DND-41 (cell line): Measurements from ENCODE around the gene TRAPPC14.

Experiments used
- EZH2 ChIP-seq: IDR thresholded peaks from 3 replicates; pipeline ENCODE4 v1.6.1; 2012; ENCODE audit warnings: borderline replicate concordance, low read depth, mild to moderate bottlenecking, moderate library complexity, low read length, inconsistent platforms; ENCODE audit not compliant: severe bottlenecking
- TF ChIP-seq, protein P1 (sequence below): IDR thresholded peaks from 2 replicates; pipeline ENCODE4 v1.5.1; 2012; ENCODE audit warnings: borderline replicate concordance, low read length, moderate library complexity, mild to moderate bottlenecking; ENCODE audit not compliant: poor library complexity, severe bottlenecking; ENCODE audit errors: extremely low read depth

DNA sequence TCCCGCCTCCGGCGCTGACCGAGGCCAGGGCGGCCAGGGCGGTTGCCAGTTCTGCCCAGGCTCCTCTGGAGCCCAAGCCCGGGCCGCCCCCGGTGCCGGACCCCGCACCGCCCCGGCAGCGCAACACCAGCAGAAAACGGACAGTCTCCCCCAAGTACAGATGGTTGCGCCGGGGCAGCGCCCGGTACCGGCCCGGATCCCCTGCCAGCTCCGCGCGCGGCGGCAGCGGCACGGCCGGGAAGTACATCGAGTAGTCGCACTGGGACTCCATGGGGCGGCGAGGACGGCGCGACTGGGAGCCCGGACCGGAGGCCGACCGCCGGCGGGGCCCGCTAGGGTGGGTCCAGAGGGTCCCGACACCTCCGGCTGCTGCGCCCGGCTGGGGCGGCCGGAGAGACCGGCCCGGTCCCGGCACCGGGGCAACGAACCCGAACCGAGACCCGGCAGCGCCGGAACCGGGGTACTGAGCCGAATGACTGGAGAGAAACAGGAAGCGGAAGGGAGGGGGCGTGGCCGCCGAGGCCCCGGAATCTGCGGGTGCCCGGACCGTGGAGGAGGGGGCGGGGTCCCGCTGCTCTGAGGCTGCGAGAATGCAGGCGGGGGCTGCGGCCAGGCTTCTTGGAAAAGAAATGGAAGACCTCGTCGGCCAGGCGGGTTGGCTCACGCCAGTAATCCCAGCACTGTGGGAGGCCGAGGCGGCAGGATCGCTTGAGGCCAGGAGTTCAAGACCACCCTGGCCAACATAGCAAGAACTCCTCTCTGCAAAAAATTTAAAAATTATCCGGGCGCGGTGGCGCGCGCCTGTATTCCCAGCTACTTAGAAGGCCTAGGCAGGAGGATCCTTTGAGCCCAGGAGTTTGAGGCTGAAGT lies at the start of gene TRAPPC14:
- TF ChIP-seq, protein P1, sequence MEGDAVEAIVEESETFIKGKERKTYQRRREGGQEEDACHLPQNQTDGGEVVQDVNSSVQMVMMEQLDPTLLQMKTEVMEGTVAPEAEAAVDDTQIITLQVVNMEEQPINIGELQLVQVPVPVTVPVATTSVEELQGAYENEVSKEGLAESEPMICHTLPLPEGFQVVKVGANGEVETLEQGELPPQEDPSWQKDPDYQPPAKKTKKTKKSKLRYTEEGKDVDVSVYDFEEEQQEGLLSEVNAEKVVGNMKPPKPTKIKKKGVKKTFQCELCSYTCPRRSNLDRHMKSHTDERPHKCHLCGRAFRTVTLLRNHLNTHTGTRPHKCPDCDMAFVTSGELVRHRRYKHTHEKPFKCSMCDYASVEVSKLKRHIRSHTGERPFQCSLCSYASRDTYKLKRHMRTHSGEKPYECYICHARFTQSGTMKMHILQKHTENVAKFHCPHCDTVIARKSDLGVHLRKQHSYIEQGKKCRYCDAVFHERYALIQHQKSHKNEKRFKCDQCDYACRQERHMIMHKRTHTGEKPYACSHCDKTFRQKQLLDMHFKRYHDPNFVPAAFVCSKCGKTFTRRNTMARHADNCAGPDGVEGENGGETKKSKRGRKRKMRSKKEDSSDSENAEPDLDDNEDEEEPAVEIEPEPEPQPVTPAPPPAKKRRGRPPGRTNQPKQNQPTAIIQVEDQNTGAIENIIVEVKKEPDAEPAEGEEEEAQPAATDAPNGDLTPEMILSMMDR: no peak
- no peak for TF ChIP-seq EZH2
